CD14-positive monocyte (primary cell): ENCODE measurements around the gene GDF10. TPM values are rescaled to one million over a fixed set of nuclear protein-coding genes. Genes with fewer than 3 reads are reported as not detected.

Source experiments
- DNase-seq, 3 donors: peaks; one replicate each; pipeline ENCODE4 v3.0.0-alpha.2; 2011 to 2022
- H2AFZ ChIP-seq: 2 replicates; pipeline ENCODE4 v1.6.0; 2012; ENCODE audit warnings: mild to moderate bottlenecking, low read depth, low read length, inconsistent platforms; ENCODE audit not compliant: insufficient read depth, poor library complexity, severe bottlenecking
- H3K27ac ChIP-seq, 2 donors: 1 replicate in 1 of 2; 2 replicates in 1 of 2; pipeline ENCODE4 v1.5.1; 2012 to 2013; ENCODE audit warnings: low read length in 2 of 2, control low read depth in 1 of 2, inconsistent platforms in 1 of 2, low read depth in 1 of 2, mild to moderate bottlenecking in 1 of 2
- H3K27me3 ChIP-seq, 2 donors: one replicate each; pipeline versions ENCODE4 v1.6.0 to v1.6.1; 2011 to 2013; ENCODE audit warnings: low read length in 2 of 2; ENCODE audit not compliant: control insufficient read depth in 2 of 2, insufficient read depth in 2 of 2
- H3K36me3 ChIP-seq, 2 donors: replicated peaks in 1 of 2; 1 replicate in 1 of 2; 2 replicates in 1 of 2; pipeline versions ENCODE4 v1.5.1 to v1.6.1; 2012 to 2013; ENCODE audit warnings: low read length in 2 of 2, control low read depth in 1 of 2, inconsistent platforms in 1 of 2, mild to moderate bottlenecking in 1 of 2; ENCODE audit not compliant: insufficient read depth in 2 of 2, control insufficient read depth in 1 of 2
- H3K4me1 ChIP-seq, 2 donors: 1 replicate in 1 of 2; 2 replicates in 1 of 2; pipeline versions ENCODE4 v1.5.1 to v1.6.1; 2012 to 2013; ENCODE audit warnings: low read length in 2 of 2, control low read depth in 1 of 2, inconsistent platforms in 1 of 2, mild to moderate bottlenecking in 1 of 2, moderate library complexity in 1 of 2; ENCODE audit not compliant: insufficient read depth in 2 of 2, control insufficient read depth in 1 of 2
- H3K4me2 ChIP-seq: replicated peaks from 2 replicates; pipeline ENCODE3; 2012; ENCODE audit warnings: low read length, moderate library complexity, mild to moderate bottlenecking; ENCODE audit not compliant: poor library complexity, severe bottlenecking; ENCODE audit errors: extremely low read depth
- H3K4me3 ChIP-seq, 3 experiments: fragments of 200-600 bp in 1 of 3; sonication (generic) in 1 of 3; replicated peaks in 1 of 3; 1 replicate in 2 of 3; 2 replicates in 1 of 3; pipeline ENCODE4 v1.5.1; 2011 to 2013; ENCODE audit warnings: low read length in 3 of 3, mild to moderate bottlenecking in 3 of 3, control low read depth in 2 of 3, low read depth in 2 of 3, inconsistent platforms in 1 of 3, moderate library complexity in 1 of 3
- H3K79me2 ChIP-seq: 2 replicates; pipeline ENCODE4 v1.6.0; 2012; ENCODE audit warnings: mild to moderate bottlenecking, control low read depth, inconsistent platforms, low read length, moderate library complexity; ENCODE audit not compliant: insufficient read depth
- H3K9ac ChIP-seq: 2 replicates; pipeline ENCODE4 v1.6.0; 2017; ENCODE audit warnings: low read length, mild to moderate bottlenecking; ENCODE audit not compliant: insufficient read depth, poor library complexity, severe bottlenecking
- H3K9me3 ChIP-seq, 2 donors: replicated peaks in 1 of 2; 1 replicate in 1 of 2; 2 replicates in 1 of 2; pipeline versions ENCODE4 v1.5.1 to v1.6.1; 2012 to 2013; ENCODE audit warnings: low read length in 2 of 2, control low read depth in 1 of 2; ENCODE audit not compliant: control insufficient read depth in 1 of 2, insufficient read depth in 1 of 2
- H4K20me1 ChIP-seq: 2 replicates; pipeline ENCODE4 v1.6.0; 2012; ENCODE audit warnings: mild to moderate bottlenecking, low read length, control low read depth, moderate library complexity; ENCODE audit not compliant: insufficient read depth
- H3K27ac Mint-ChIP-seq, 7 donors: one replicate each; pipeline ENCODE4 v1.8.0; 2020; ENCODE audit warnings: mild to moderate bottlenecking in 7 of 7, mixed read lengths in 7 of 7, moderate library complexity in 6 of 7, inconsistent platforms in 2 of 7
- H3K27me3 Mint-ChIP-seq, 3 donors: one replicate each; pipeline ENCODE4 v1.8.0; 2021 to 2022; ENCODE audit warnings: low read depth in 3 of 3, mild to moderate bottlenecking in 3 of 3, mixed read lengths in 3 of 3, moderate library complexity in 3 of 3, inconsistent platforms in 1 of 3
- H3K36me3 Mint-ChIP-seq, 2 donors: one replicate each; pipeline ENCODE4 v1.8.0; 2020; ENCODE audit warnings: mixed read lengths in 2 of 2, inconsistent platforms in 1 of 2, mild to moderate bottlenecking in 1 of 2
- H3K4me1 Mint-ChIP-seq: one replicate; pipeline ENCODE4 v1.8.0; 2020; ENCODE audit warnings: mild to moderate bottlenecking, mixed read lengths
- H3K4me3 Mint-ChIP-seq, 2 donors: one replicate each; pipeline ENCODE4 v1.8.0; 2020; ENCODE audit warnings: mild to moderate bottlenecking in 2 of 2, mixed read lengths in 2 of 2, moderate library complexity in 1 of 2
- H3K9me3 Mint-ChIP-seq, 7 donors: one replicate each; pipeline ENCODE4 v1.8.0; 2020 to 2022; ENCODE audit warnings: mixed read lengths in 7 of 7, mild to moderate bottlenecking in 6 of 7, moderate library complexity in 6 of 7, inconsistent platforms in 2 of 7
- WGBS: methylation state at CpG from one replicate; pipeline ENCODE4 v1.1.5; 2013; ENCODE audit warnings: missing lambda C conversion rate; ENCODE audit not compliant: insufficient coverage; 5-methylcytosine and 5-hydroxymethylcytosine counted together
- intact Hi-C, 2 donors: fragments of 100-400 bp; cut with micrococcal nuclease; formaldehyde crosslinking; loops; one replicate each; pipeline versions ENCODE4 v1.15.0 to v1.15.1; 2023
- polyA minus RNA-seq: library from RNA; depleted of rRNA, polyadenylated mRNA; stranded (reverse); fragments of >200 nt; gene quantifications from 2 replicates; pipeline ENCODE4 v1.2.3, GENCODE V29; 2012
- polyA plus RNA-seq, 3 donors: library from polyadenylated mRNA; depleted of rRNA in 1 of 3; unstranded in 2 of 3; stranded (reverse) in 1 of 3; fragments of 300-500 nt in 2 of 3; fragments of >200 nt in 1 of 3; fragmentation: Illumina TruSeq in 2 of 3; gene quantifications; 1 replicate in 2 of 3; 2 replicates in 1 of 3; pipeline ENCODE4 v1.2.3, GENCODE V29; 2012 to 2021
- total RNA-seq, 12 experiments: library from RNA in 1 of 12; stranded (reverse) in 1 of 12; fragments of 120-200 nt in 1 of 12; gene quantifications; one replicate each; pipeline ENCODE4 v1.2.4 and lab custom pipeline; 2013 to 2026; ENCODE audit warnings: mixed read lengths in 6 of 12, inconsistent platforms in 1 of 12
- TF ChIP-seq, protein P1 (sequence below): fragments of 200-600 bp; IDR thresholded peaks from one replicate; pipeline ENCODE4 v1.8.0; 2022; ENCODE audit warnings: antibody characterized with exemption, mild to moderate bottlenecking

Gene GDF10, protein sequence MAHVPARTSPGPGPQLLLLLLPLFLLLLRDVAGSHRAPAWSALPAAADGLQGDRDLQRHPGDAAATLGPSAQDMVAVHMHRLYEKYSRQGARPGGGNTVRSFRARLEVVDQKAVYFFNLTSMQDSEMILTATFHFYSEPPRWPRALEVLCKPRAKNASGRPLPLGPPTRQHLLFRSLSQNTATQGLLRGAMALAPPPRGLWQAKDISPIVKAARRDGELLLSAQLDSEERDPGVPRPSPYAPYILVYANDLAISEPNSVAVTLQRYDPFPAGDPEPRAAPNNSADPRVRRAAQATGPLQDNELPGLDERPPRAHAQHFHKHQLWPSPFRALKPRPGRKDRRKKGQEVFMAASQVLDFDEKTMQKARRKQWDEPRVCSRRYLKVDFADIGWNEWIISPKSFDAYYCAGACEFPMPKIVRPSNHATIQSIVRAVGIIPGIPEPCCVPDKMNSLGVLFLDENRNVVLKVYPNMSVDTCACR
- not detected for total RNA-seq (2013)
- not detected for polyA plus RNA-seq
- polyA minus RNA-seq: not detected in 2 replicates
- total RNA-seq (lab: John Stamatoyannopoulos, UW): 0 to 0.35 (median 0.03) reads per million in 11 experiments

DNA sequence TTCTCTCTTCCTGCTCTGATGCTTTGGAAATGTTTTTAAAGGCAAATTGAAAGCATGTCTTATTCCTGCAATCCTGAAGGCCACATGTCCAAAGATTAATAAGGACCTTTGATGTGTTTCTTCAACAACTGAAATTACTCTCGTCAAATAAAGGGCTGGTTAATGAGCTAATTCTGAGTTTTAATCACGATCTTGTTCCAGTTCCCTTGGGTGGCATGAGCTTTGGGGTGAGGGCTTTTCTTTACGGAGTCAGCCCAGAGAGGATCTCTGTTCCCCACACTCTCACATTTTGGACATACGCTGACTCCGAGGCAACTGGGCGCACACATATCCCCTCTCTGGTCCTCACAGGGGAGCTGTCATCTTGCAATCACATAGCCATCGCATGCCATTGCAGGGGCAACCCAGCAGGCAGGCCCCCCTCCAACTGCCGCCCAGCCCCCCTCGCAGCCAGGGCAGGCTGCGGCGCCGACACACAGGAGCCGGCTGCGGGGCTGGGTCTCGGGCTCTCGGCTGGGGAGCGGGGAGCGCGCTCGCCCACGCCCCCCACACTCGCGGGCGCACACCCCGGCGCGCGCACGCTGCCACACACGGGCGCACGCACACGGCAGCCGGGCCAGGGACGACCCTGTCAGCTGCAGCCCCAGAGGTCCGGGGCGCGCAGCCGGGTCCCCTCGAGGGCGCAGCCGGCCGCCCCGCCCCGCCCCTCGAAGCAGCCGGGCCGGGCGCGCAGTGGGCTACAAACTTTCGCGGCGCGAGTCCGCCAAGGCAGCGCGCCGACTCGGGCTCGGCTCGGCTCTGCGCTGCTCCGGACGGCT, at the start of gene GDF10:
Gene GDF10 (plus strand): TSS at position 587 of the 818 bp plus-strand sequence. CDS start 455 bp downstream, outside the sequence.
- Histone ChIP-seq H3K27me3 (peaks cover 44 to 69% of the 10 kb centered on the region in 2 donors), H3K9me3 (peaks cover 0 to 4% of the 10 kb centered on the region in 2 donors), H3K4me1 (peaks cover 8 to 21% of the 10 kb centered on the region in 2 donors), H3K36me3 (no peaks in the 10 kb centered on the region), H3K9ac (peak within 1 kb of the TSS; percentile 29), H3K4me3 (peak within 1 kb of the TSS in 1 of 3 experiments; percentile 40), H3K79me2 (no peaks in the 10 kb centered on the region), H2AFZ (peak within 1 kb of the TSS; percentile 37), H3K27ac (no peak within 1 kb of the TSS), H4K20me1 (no peaks in the 10 kb centered on the region), H3K4me2 (peak within 1 kb of the TSS; percentile 52)
- WGBS: 5% methylated on average over 61 of the region's 64 CpGs
- DNase-seq: no peak
- peaks cover 23% of the 10 kb centered on the region for H3K4me1 Mint-ChIP-seq
- peaks cover 55 to 71% (median 65%) of the 10 kb centered on the region in 3 donors for H3K27me3 Mint-ChIP-seq
- H3K36me3 Mint-ChIP-seq: peaks cover 3 to 4% of the 10 kb centered on the region in 2 donors
- intact Hi-C loops: loop anchor here in 1 of 2 donors (10.0 kb wide), 1 partner anchor 65 kb away; no protein-coding TSS in a partner anchor
- H3K4me3 Mint-ChIP-seq: peak within 1 kb of the TSS; percentile 48 to 83
- peak within 1 kb of the TSS in 1 of 7 donors; percentile 26 for H3K27ac Mint-ChIP-seq
- TF ChIP-seq, protein P1, sequence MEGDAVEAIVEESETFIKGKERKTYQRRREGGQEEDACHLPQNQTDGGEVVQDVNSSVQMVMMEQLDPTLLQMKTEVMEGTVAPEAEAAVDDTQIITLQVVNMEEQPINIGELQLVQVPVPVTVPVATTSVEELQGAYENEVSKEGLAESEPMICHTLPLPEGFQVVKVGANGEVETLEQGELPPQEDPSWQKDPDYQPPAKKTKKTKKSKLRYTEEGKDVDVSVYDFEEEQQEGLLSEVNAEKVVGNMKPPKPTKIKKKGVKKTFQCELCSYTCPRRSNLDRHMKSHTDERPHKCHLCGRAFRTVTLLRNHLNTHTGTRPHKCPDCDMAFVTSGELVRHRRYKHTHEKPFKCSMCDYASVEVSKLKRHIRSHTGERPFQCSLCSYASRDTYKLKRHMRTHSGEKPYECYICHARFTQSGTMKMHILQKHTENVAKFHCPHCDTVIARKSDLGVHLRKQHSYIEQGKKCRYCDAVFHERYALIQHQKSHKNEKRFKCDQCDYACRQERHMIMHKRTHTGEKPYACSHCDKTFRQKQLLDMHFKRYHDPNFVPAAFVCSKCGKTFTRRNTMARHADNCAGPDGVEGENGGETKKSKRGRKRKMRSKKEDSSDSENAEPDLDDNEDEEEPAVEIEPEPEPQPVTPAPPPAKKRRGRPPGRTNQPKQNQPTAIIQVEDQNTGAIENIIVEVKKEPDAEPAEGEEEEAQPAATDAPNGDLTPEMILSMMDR: no peak
- H3K9me3 Mint-ChIP-seq: peaks cover 0 to 8% (median 5%) of the 10 kb centered on the region in 7 donors
